KOPT-K1 (cell line): ENCODE measurements around the gene GPATCH3.
"Not testable (repeated sequence)": the region's sequence is repeated elsewhere in the genome, so short reads cannot be mapped to it uniquely, and the experiment has no call there.

ENCODE experiments used
- H3K27ac ChIP-seq: fragments of 200-600 bp; sonication (generic); 2 replicates; pipeline ENCODE4 v1.5.1; 2016; ENCODE audit warnings: antibody characterized with exemption, mild to moderate bottlenecking, low read depth, low read length; ENCODE audit not compliant: poor library complexity, severe bottlenecking
- H3K36me3 ChIP-seq: fragments of 200-600 bp; sonication (generic); 2 replicates; pipeline ENCODE4 v1.5.1; 2017; ENCODE audit warnings: antibody characterized with exemption, mild to moderate bottlenecking, low read length, moderate library complexity; ENCODE audit not compliant: insufficient read depth
- H3K9me3 ChIP-seq: fragments of 200-600 bp; sonication (generic); 2 replicates; pipeline ENCODE4 v1.5.1; 2017; ENCODE audit warnings: antibody characterized with exemption, low read length, mild to moderate bottlenecking; ENCODE audit not compliant: insufficient read depth, poor library complexity, severe bottlenecking

Gene GPATCH3

GRCh38 chr1:26848499-26848898 is 51.8 kb downstream of the GPATCH3 start:
- Histone ChIP-seq H3K9me3 (no peaks in the 10 kb centered on the region), H3K27ac (no peak overlapping the region), H3K36me3 (peaks cover 82% of the 10 kb centered on the region)

GRCh38 chr1:26847826-26848225 is 52.4 kb downstream of the GPATCH3 start:
- peaks cover 82% of the 10 kb centered on the region for H3K36me3 ChIP-seq
- H3K9me3 ChIP-seq, H3K27ac ChIP-seq: not testable (repeated sequence)

GRCh38 chr1:26844424-26845196 is 55.7 kb downstream of the GPATCH3 start:
- H3K9me3 ChIP-seq = no peaks in the 10 kb centered on the region
- no peak overlapping the region for H3K27ac ChIP-seq
- H3K36me3 ChIP-seq = peaks cover 82% of the 10 kb centered on the region
